ENCODE results near the gene ARL13A.
"Not testable (repeated sequence)": the region's sequence is repeated elsewhere in the genome, so short reads cannot be mapped to it uniquely, and the experiment has no call there.

ARL13A gene

GRCh38 chrX:100990139-100990538 lies 20.6 kb downstream of the ARL13A start:
- DNase-seq (ENCODE audit: low read depth in 2 of 2), result no peak

DNA sequence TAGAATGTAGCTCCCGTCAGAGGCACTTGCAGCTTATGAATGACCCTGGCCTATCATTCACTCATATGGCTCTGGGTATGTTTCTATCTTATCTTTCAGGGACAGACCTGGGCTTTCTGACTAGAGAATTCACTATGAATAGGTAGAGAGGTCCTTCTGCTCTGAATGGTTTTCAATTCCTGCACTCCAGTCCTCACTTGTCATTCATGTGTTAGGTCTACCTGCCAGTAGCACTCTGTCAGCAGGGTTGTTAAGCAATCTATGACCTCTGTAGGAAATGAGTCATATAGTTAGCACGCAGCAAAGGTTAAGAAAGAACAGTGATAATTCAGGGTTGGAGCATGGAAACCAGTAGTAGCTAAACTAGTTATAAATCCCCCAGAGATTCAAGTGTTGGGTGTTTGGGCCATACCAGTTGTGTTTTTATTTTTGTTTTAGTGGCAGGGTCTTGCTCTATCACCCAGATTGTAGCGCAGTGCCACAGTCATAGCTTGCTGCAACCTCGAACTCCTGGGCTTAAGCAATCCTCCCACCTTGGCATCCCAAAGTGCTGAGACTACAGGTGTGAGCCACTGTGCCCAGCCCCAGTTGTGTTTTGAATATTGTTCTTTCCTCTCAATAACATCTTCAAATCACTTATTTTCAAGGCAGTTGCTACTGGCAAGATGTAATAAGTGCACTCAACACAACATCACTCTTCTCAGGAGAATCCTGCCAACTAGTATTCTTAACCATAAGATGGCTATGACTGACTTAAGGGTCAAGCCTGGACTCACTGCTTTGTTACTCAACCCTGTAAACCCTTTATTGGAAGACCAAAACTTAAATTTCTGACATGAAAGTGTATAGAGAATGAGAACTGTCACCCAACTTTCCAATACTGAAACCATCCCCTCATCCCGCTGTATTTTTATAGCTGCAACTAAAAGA lies 25.1 kb downstream of the ARL13A start:
- no peak for DNase-seq (ENCODE audit: low read depth in 2 of 2)

DNA sequence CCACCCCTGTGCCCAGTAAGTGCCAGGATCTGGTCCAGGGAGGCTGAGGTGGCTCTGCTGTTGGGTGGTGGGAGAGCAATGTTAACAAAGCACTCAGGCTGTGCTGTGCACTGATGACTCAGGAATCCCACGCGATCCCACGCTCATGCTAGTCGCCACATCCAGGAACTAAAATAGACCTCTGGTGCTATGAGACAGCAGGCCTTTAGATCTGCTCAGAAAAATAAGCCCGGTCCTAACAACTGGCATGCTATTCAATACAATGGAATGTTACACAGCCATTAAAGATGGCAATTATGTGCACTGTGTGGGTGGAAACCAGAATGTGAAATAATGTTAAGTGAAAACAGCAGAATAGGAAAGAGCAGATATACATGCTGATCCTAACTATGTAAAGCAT lies 26.0 kb downstream of the ARL13A start:
- DNase-seq (ENCODE audit: low read depth in 2 of 2), result peak in 1 of 2 experiments; percentile 11

GRCh38 chrX:100999451-100999850 lies 29.9 kb downstream of the ARL13A start:
- DNase-seq (ENCODE audit: low read depth in 2 of 2), result no peak

DNA sequence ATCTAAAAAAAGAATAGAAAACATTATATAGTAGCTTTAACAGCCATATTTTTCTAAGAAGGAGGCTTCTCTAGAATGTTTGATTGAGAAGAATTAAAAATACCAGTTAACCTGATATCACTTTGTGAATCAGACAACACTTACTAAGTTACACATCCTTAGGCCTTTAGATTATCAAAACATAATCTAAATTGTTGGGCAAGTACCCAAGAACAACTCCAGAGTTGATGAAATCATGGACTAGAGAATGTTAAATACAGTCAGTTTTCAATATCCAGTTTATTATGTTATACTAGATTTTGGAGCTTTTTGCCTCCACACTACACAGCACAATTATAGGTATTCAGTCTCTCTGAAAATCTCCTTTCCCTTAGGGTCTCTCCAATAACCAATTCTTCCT lies 39.6 kb downstream of the ARL13A start:
- DNase-seq (ENCODE audit: low read depth in 2 of 2), result no peak

DNA sequence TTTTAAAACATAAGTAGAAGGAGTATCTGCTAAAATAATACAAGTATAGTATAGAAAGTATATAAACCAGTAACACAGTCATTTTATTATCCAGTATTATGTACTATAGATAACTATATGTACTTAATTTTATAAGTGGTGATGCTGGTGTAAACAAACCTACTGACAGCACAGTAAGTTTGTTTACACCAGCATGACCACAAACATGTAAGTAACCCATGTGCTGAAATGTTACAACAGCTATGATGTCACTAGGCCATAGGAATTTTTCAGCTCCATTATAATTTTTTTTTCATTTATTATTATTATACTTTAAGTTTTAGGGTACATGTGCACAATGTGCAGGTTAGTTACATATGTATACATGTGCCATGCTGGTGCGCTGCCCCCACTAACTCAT lies 42.5 kb downstream of the ARL13A start:
- not testable (repeated sequence) for DNase-seq (ENCODE audit: low read depth in 2 of 2)

DNA sequence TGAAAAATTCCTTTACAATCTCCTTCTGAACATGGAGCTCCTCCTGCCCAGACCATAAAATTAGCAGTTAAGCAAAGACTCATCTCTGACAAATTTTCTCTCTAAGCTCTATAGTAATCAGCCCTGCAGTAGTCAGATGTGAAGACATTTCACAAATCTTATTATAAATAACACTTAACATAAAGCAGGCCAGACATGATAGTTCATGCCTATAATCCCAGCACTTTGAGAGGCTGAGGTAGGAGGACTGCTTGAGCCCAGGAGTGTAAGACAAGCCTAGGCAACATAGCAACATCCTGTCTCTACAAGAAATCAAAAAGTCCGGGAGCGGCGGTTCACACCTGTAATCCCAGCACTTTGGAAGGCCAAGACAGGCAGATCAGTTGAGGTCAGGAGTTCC lies 52.5 kb downstream of the ARL13A start:
- no peak for DNase-seq (ENCODE audit: low read depth in 2 of 2)

- DNase-seq (ENCODE audit: low read depth in 2 of 2), result no peak
Measured at GRCh38 chrX:101025126-101025525, 55.6 kb downstream of the ARL13A start.

- DNase-seq (ENCODE audit: low read depth in 2 of 2), result no peak
Measured at GRCh38 chrX:101028562-101028961, 59.1 kb downstream of the ARL13A start.

- no peak for DNase-seq (ENCODE audit: low read depth in 2 of 2)
Measured at GRCh38 chrX:101029665-101030064, 60.2 kb downstream of the ARL13A start.

- DNase-seq (ENCODE audit: low read depth in 2 of 2), result no peak
Measured at GRCh38 chrX:101037231-101037630, 67.7 kb downstream of the ARL13A start.

DNA sequence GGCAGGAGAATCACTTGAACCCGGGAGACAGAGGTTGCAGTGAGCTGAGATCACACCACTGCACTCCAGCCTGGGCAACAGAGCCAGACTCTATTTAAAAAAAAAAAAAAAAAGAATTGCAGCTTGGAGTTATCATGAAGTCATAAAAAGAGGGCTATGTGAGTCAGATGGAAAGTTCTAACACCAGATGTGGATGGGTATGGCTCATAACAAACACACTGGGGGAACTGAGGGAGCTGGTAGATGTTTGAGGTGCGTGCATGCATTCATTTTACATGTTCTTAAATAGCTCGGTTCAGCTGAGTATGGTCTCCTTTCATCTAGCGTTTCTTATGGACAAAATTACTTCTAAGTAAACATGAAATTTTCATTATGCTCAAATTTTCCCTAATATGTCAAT lies 70.7 kb downstream of the ARL13A start:
- DNase-seq (ENCODE audit: low read depth in 2 of 2), result no peak

All from stimulated activated CD4-positive, alpha-beta T cell treated with anti-CD3 and anti-CD28 coated beads, Interleukin-12 subunit alpha, Interleukin-12 subunit beta, amount 100 ng/mL, for 24 hours (primary cell).